GM12878 (cell line): ENCODE results near the gene ST7.

ENCODE experiments used
- ATF3 ChIP-seq: IDR thresholded peaks from 2 replicates; pipeline ENCODE4 v1.6.1; 2011; ENCODE audit warnings: low read depth, mild to moderate bottlenecking, low read length, moderate library complexity, borderline replicate concordance; ENCODE audit errors: extremely low read depth
- BACH1 ChIP-seq: fragments of 450-650 bp; IDR thresholded peaks from 2 replicates; pipeline ENCODE4 v1.6.1; 2017; ENCODE audit warnings: mild to moderate bottlenecking, borderline replicate concordance
- BRCA1 ChIP-seq: IDR thresholded peaks from 2 replicates; pipeline ENCODE4 v1.6.1; 2011; ENCODE audit warnings: low read depth, low read length, improper control_type of control experiment
- CHD1 ChIP-seq: IDR thresholded peaks from 2 replicates; pipeline ENCODE4 v1.6.1; 2012; ENCODE audit warnings: low read depth, low read length, improper control_type of control experiment
- CHD2 ChIP-seq: IDR thresholded peaks from 2 replicates; pipeline ENCODE4 v1.6.1; 2011; ENCODE audit warnings: low read depth, low read length, improper control_type of control experiment, borderline replicate concordance
- CTCF ChIP-seq, 3 experiments: IDR thresholded peaks in 2 of 3; conservative IDR thresholded peaks in 1 of 3; 2 replicates each; pipeline ENCODE4 v1.5.1; 2011; ENCODE audit warnings: low read depth in 3 of 3, low read length in 3 of 3, mild to moderate bottlenecking in 3 of 3, control low read depth in 2 of 3, moderate library complexity in 2 of 3, inconsistent platforms in 1 of 3, mixed read lengths in 1 of 3; ENCODE audit not compliant: control insufficient read depth in 2 of 3, insufficient read depth in 1 of 3; ENCODE audit errors: extremely low read depth in 1 of 3
- EP300 ChIP-seq, 2 experiments: fragments of 150-350 bp in 1 of 2; IDR thresholded peaks; 2 replicates each; pipeline ENCODE4 v1.6.1; 2011 to 2012; ENCODE audit warnings: low read depth in 2 of 2, low read length in 2 of 2, borderline replicate concordance in 1 of 2, improper control_type of control experiment in 1 of 2, inconsistent platforms in 1 of 2; ENCODE audit not compliant: control insufficient read depth in 1 of 2
- EZH2 ChIP-seq: IDR thresholded peaks from 2 replicates; pipeline ENCODE4 v1.6.1; 2012; ENCODE audit warnings: low read depth, mild to moderate bottlenecking, control low read depth, inconsistent platforms, low read length, borderline replicate concordance; ENCODE audit not compliant: control insufficient read depth
- MAX ChIP-seq: IDR thresholded peaks from 2 replicates; pipeline ENCODE4 v1.6.1; 2012; ENCODE audit warnings: low read depth, low read length, improper control_type of control experiment
- POLR2A ChIP-seq: IDR thresholded peaks from 2 replicates; pipeline ENCODE4 v1.6.1; 2011; ENCODE audit warnings: low read depth, mild to moderate bottlenecking, low read length
- SREBF1 ChIP-seq: IDR thresholded peaks from 2 replicates; pipeline ENCODE4 v1.6.1; 2012; ENCODE audit warnings: mild to moderate bottlenecking, low read length
- SRF ChIP-seq, 2 experiments: IDR thresholded peaks; 2 replicates each; pipeline ENCODE4 v1.6.1; 2011; ENCODE audit warnings: low read depth in 2 of 2, low read length in 2 of 2, mild to moderate bottlenecking in 1 of 2, moderate library complexity in 1 of 2
- ZBTB33 ChIP-seq: fragments of 450-650 bp; IDR thresholded peaks from 2 replicates; pipeline ENCODE4 v1.6.1; 2017; ENCODE audit warnings: mild to moderate bottlenecking
- ZNF24 ChIP-seq: fragments of 450-650 bp; IDR thresholded peaks from 2 replicates; pipeline ENCODE4 v1.6.1; 2017; ENCODE audit warnings: antibody characterized with exemption, mild to moderate bottlenecking

GRCh38 chr7:116998567-116999175, 45.4 kb downstream of the ST7 start:
- TF ChIP-seq ZBTB33 (no peak), CTCF (IDR thresholded peaks at IDR 0.05 in 2 of 3, conservative IDR thresholded peaks at IDR 0.05 in 1 of 3; ENCODE audit: control insufficient read depth in 2 of 3, extremely low read depth in 1 of 3, insufficient read depth in 1 of 3, low read depth in 3 of 3, low read length in 3 of 3) (no peak), BACH1 (no peak), CHD2 (no peak), CHD1 (no peak), EZH2 (no peak), ZNF24 (no peak), BRCA1 (no peak), EP300 (IDR thresholded peaks at IDR 0.05; ENCODE audit: borderline replicate concordance in 1 of 2, control insufficient read depth in 1 of 2, low read depth in 2 of 2, low read length in 2 of 2) (no peak), SRF (IDR thresholded peaks at IDR 0.05; ENCODE audit: low read depth in 2 of 2, low read length in 2 of 2) (no peak), SREBF1 (no peak), MAX (no peak), ATF3 (no peak), POLR2A (no peak)
